GM13976 (cell line): Measurements from ENCODE around the gene TLR2.

Experiments used
- DNase-seq: peaks from one replicate; pipeline ENCODE4 v3.0.0; 2012; ENCODE audit warnings: low spot score
- in situ Hi-C: fragments of 300-500 bp; cut with MboI; formaldehyde crosslinking; loops from one replicate; pipeline ENCODE4 v1.12.0; 2022; ENCODE audit warnings: low sequenced_read_pairs, mixed read lengths, inconsistent platforms; ENCODE audit not compliant: unreplicated experiment
- TF ChIP-seq, protein P1 (sequence below): IDR thresholded peaks from 2 replicates; pipeline ENCODE4 v1.5.1; 2012; ENCODE audit warnings: borderline replicate concordance, mild to moderate bottlenecking; ENCODE audit not compliant: insufficient read depth; ENCODE audit errors: extremely low read depth, missing control alignments, control extremely low read depth

The TLR2 gene

DNA sequence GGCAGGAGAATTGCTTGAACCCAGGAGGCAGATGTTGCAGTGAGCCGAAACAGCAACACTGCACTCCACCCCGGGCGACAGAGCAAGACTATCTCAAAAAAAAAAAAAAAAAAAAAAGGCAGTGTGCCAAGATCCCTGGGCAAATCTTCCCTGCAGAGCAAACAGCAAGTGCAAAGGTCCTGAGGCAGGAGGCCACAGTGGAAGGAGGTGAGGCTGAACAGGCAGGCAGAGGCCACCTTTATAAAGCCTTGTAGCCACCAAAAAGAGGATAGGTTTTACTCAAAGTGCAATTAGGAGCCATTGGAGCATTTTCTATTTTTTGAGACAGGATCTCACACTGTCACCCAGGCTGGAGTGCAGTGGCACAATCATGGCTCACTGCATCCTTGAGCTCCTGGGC lies 45.1 kb upstream of the TLR2 start:
- no peak for DNase-seq
- in situ Hi-C loops: loop anchor here (10.0 kb wide), 1 partner anchor 294 kb away; the partner anchor contains the start of gene MND1
- TF ChIP-seq, protein P1, sequence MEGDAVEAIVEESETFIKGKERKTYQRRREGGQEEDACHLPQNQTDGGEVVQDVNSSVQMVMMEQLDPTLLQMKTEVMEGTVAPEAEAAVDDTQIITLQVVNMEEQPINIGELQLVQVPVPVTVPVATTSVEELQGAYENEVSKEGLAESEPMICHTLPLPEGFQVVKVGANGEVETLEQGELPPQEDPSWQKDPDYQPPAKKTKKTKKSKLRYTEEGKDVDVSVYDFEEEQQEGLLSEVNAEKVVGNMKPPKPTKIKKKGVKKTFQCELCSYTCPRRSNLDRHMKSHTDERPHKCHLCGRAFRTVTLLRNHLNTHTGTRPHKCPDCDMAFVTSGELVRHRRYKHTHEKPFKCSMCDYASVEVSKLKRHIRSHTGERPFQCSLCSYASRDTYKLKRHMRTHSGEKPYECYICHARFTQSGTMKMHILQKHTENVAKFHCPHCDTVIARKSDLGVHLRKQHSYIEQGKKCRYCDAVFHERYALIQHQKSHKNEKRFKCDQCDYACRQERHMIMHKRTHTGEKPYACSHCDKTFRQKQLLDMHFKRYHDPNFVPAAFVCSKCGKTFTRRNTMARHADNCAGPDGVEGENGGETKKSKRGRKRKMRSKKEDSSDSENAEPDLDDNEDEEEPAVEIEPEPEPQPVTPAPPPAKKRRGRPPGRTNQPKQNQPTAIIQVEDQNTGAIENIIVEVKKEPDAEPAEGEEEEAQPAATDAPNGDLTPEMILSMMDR: no peak

DNA sequence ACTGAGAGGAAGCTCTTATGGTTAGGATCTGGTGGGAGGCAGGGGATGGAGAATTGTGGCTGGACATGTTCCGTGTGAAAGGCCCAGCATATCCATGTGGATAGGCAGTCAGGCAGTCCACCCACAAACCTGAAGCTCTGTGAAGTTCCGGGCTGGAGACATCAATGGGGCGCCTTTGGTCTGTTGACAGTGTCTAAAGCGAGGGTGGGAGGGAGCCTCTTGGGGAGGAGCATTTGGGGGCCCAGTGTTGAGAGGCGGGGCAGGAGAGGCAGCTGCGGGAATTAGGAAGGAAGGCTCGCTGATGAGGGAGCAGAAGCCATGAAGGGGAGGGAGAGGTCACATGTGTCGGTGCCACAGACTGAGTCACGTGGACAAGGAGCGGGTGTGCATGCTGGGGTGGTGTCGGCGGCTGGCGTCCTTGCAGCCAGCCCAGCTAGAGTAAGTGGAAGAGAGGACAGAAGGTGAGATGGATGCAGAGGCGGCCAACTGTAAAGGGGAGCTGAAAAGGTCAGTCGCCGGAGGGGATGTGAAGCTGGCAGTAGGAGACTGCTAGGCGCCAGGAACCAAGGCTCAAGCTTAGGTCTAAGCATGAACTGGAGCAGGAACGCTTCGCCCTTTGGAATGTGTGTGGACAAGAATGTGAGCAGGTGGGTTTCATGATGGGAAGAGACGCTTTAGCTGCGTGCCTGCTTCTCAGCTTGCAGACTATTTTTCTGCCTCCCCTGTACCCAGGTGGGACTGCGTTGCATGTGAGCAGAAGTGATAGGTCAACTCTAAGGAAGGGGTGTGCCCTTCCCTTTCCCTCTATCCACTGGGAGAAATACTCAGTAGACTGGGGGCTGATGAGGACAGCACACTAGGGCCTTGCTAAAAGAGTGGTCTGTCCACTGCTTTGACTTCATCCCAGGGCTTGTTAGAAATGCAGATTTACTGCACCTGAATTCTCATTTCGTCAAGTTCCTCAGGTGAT lies 44.0 kb upstream of the TLR2 start:
- in situ Hi-C loops: loop anchor here (10.0 kb wide), 2 partner anchors 295 to 485 kb away; partner anchors contain the start of gene MND1
- DNase-seq: no peak
- TF ChIP-seq, protein P1: no peak

DNA sequence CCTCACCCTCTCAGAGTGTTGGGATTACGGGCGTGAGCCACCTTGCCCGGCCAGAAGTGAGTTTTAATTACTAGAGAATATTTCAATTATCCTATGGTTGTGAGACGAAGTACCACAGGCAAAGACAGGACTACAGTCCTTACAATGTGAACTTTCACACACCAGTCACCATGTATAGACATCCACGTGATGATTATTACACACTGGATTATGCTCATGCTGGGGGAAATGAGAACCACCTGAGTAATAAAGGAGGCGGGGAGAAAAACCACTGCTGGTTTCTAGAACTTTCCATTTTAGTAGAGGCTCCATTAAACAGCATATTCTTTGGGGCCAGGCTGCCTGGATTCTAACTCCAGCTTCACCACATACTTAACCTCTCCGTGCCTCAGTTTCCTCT lies 42.5 kb upstream of the TLR2 start:
- DNase-seq: no peak
- in situ Hi-C loops: loop anchor here (10.0 kb wide), 1 partner anchor 487 kb away; no protein-coding TSS in a partner anchor
- TF ChIP-seq, protein P1: no peak

DNA sequence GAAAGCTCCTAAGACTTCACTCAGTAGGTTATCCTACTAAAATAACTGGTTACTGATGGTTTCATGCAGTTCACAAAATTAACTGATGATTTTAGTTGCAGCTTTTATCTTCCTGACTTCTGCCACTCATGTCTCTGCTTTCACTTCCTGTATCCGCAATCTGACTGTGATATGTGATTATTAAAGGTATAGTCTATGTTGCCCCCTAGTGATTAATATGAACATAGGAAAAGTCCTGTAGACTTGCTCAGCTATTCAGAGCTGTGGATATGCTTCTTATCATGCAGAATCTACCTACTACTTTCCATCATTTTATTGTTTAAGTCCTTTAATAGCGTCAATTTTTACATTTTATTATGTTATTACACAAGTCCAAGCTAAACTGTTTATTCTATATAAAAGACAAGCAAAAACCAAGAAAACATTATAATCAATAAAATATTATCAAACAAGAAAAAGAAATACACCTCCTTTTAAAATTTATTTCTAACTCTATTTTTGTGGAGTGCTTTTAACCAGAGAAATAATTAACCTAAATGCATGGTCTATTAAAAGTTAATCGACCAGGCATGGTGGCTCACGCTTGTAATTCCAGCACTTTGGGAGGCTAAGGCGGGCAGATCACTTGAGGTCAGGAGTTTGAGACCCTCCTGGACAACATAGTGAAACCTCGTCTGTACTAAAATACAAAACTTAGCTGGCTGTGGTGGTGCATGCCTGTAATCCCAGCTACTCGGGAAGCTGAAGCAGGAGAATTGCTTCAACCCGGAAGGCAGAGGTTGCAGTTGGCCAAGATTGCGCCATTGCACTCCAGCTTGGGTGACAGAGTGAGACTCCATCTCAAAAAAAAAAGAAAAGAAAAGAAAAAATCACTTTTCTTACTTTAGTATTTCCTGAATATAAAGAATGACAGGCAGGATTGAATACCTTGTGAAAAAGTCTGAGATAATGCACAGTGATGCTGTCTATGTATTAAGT lies 40.4 kb upstream of the TLR2 start:
- in situ Hi-C loops: loop anchor here (10.0 kb wide), 1 partner anchor 489 kb away; no protein-coding TSS in a partner anchor
- TF ChIP-seq, protein P1: peak; percentile 47
- peak; percentile 76 for DNase-seq

DNA sequence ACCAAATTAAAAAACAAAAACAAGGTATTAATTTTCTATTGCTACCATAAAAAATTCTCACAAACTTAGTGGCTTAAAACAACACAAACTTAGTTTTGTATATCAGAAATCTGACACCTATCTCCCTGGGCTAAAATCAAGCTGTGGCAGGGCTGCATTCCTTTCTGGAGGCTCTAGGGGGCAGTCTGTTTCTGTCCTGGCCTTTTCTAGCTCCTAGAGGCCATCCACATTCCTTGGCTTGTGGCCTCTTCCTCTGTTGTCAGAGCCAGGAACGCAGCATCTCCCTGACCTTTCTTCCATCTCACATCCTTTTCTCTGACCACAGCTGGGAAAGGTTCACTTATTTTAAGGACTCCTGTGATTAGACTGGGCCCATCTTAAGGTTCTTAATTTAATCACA lies 38.9 kb upstream of the TLR2 start:
- in situ Hi-C loops: loop anchor here (10.0 kb wide), 1 partner anchor 490 kb away; no protein-coding TSS in a partner anchor
- DNase-seq: no peak
- TF ChIP-seq, protein P1: no peak

DNA sequence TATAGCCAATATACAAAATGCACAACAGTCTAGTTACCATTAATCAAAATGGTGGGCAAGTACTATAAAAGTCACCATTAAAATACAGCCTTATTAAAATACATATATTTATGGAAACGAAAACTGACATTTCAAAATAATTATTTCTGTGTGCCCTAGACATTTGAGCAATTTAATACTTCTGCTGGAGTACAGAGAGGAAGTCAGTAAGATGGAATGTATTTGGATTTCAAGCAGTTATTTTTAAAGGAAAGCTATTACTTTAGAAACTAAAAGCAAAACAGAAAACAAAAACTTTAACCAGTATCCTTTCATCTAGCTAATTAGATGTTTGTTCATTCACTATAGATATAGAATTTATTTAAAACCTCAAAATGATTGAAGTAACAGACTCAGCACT lies 37.8 kb upstream of the TLR2 start:
- DNase-seq: no peak
- in situ Hi-C loops: loop anchor here (10.0 kb wide), 1 partner anchor 491 kb away; no protein-coding TSS in a partner anchor
- TF ChIP-seq, protein P1: no peak
